Glomerular visceral epithelial cell (primary cell): ENCODE data around the gene SSNA1.
A peak's percentile ranks its signal among the peaks of the same experiment; 100 is the strongest.
"Not testable (repeated sequence)": the region's sequence is repeated elsewhere in the genome, so short reads cannot be mapped to it uniquely, and the experiment has no call there.

Experiments
- DNase-seq: peaks from one replicate; pipeline ENCODE4 v3.0.0-alpha.2; 2016; ENCODE audit errors: extremely low spot score

The SSNA1 gene

DNA sequence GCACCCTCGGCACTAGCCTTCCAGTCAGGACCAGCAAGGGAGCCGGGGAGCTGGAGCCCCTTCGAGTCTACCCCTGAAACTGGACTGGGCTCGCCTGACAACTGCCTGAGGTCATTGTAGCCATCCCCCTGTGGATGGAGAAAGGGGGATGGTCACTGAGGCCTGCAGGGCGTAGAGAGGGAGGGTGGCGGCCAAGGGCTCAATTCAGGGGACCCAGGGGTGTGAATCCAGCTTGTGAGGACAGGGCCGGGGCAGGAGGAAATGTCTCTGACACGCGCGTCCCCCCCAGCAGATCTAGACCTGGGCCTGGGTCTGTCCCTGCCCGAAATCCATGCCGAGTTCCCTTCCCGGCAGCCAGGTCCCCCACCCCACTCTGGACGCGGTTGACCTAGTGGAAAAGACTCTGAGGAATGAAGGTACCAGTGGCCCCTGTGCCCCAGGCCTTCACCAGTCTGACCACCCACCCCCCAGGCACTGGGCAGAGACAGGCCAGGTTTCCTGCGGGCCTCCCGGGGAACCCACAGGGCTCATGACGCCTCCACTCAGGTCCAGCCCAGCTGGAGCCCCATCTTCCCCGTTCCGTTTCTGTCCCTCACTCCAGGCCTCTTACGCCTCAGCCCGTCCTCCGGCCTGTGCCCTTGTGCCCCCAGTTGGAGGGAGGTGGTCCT is 43.0 kb downstream of the SSNA1 start:
- no peak for DNase-seq

DNA sequence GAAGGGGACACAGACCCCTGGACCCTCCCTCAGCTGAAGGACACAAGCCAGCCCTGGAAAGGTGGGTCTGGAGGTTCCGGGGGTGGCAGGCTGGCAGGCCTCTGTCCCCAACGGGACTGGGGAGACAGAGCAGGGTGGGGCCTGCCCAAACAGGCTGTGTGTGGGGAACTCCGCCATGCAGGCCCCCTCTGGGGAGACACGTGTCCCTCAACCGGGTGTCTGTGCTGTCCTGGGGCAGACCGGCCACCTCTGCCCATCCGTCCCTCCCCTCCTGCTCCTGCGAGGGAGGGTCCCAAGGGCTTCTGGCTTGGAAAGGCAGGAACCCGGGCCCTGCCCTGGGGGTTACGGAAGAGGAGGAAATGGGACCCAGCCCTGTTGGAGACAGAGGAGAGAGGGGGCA is 43.6 kb downstream of the SSNA1 start:
- no peak for DNase-seq

- DNase-seq: no peak
Measured at GRCh38 chr9:137232510-137232909, 44.0 kb downstream of the SSNA1 start.

GRCh38 chr9:137233143-137233980 is 44.9 kb downstream of the SSNA1 start:
- no peak for DNase-seq

- no peak for DNase-seq
Measured at GRCh38 chr9:137234055-137234697, 45.7 kb downstream of the SSNA1 start.

GRCh38 chr9:137234758-137235423 is 46.4 kb downstream of the SSNA1 start:
- DNase-seq: no peak

GRCh38 chr9:137235424-137236237 is 47.2 kb downstream of the SSNA1 start:
- no peak for DNase-seq

GRCh38 chr9:137236238-137236935 is 47.9 kb downstream of the SSNA1 start:
- DNase-seq: peak; percentile 83

GRCh38 chr9:137236936-137237421 is 48.5 kb downstream of the SSNA1 start:
- DNase-seq: no peak

DNA sequence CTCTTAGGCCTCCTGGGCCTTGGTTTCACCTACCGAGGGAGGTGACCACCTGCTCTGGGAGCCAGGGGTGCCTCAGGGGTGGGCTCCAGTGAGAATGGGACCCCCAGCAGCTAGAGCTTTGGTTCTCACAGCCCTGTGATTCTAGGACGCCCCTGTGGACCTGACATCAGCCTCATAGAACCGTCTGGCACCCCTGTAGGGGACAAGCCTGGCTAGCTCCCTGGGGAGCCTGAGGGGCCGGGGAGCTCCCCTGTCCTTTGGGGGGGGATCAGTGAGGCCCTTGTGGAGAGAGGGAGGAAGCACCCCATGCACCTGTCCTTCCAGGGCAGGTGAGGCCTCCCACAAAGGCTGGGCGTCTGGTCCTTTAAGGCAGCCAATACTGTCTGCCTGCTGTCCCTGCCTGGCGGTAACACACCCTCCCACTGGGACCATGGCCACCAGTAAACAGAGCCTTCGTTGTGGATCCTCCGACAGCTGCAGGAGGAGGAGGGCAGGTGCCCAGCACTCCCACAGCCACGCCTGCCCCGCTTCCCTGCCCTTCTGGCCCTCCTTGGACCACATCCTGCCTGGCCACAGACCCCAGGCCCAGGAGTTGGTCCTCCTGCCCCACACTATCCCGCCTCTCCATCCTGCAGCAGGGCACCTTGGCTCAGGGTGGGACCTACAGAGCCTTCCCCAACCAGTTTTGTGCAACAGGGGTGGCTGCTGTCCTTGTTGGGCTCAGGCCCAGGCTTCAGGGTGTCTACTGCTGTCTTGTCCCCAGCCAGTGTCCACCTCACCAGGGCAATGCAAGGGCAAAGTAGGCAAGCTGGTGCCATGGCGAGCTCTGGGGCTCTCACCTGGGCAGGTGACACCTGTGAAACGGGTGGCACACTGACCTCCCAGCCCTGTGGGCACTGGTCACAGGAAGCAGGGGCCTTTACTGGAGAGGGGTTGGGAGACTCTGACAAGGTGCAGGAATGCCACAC is 49.6 kb downstream of the SSNA1 start:
- DNase-seq: no peak

DNA sequence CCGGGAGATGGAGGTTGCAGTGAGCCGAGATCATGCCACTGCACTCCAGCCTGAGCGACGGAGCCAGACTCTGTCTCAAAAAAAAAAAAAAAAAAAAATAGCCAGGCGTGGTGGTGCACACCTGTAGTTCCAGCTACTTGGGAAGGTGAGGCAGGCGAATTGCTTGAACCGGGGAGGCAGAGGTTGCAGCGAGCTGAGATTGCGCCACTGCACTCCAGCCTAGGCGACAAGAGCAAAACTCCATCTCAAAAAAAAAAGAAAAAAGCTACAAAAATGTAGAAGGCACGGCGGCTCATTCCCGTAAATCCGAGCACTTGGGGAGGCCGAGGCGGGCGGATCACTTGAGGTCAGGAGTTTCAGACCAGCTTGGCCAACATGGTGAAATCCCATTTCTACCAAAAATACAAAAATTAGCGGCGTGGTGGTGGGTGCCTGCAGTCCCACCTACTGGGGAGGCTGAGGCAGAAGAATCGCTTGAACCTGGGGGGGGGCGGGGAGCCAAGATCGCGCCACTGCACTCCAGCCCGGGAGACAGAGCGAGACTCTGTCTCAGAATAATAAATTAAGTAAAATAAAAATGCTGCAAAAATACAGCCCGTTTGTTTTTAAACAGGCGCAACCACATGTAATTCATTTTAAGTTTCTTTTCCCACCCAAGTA is 51.2 kb downstream of the SSNA1 start:
- DNase-seq: not testable (repeated sequence)
